Measurements from ENCODE around the gene EPHB1. TPM values are rescaled to one million over a fixed set of nuclear protein-coding genes. Genes with fewer than 3 reads are reported as not detected.

Gene EPHB1
- total RNA-seq, 1 experiment from 2014 or later = 2.8 TPM

DNA sequence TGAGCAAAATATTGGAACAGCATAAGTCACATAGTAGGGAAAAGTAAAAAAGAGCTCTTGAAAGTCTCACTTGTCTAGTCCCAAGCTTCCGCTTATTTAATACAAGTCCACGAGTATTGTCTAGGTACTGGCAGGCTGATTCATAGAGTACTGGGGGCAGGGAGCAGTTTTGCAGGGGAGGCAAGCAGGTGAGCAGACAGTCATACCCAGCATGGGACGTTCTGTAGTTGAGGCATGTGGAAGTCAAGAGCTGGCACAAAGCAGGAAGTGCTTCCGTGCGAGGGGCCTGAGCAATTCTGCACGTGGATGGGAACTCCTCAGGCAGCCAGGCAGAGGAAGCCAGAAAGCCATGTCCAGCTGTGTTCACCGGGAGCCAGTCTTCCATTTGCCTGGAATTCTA is 287.6 kb downstream of the EPHB1 start:
- H3K27me3 ChIP-seq (ENCODE audit: insufficient read depth, low read length) = no peaks in the 10 kb centered on the region
- Mint-ChIP-seq H3K4me3 (no peak overlapping the region), H3K36me3 (ENCODE audit: insufficient read depth in 1 of 3, low read depth in 3 of 3) (no peaks in the 10 kb centered on the region), H3K27me3 (ENCODE audit: low read depth) (no peaks in the 10 kb centered on the region; the same call in 1 of the 2 replicates), H3K27ac (no peak overlapping the region), H3K9me3 (no peaks in the 10 kb centered on the region), H3K4me1 (peaks cover 25 to 27% of the 10 kb centered on the region in 2 experiments)
- H3K14ac ChIP-seq (ENCODE audit: insufficient read depth, low read length) = peak overlapping the region; percentile 33; the same call in 1 of the 2 replicates
- H3K23ac ChIP-seq (ENCODE audit: insufficient read length, low read depth, low read length) = no peak overlapping the region
- H2BK120ac ChIP-seq (ENCODE audit: low read depth, low read length, poor library complexity, severe bottlenecking) = no peak overlapping the region
- no peak for DNase-seq
- TF ChIP-seq, protein P1, sequence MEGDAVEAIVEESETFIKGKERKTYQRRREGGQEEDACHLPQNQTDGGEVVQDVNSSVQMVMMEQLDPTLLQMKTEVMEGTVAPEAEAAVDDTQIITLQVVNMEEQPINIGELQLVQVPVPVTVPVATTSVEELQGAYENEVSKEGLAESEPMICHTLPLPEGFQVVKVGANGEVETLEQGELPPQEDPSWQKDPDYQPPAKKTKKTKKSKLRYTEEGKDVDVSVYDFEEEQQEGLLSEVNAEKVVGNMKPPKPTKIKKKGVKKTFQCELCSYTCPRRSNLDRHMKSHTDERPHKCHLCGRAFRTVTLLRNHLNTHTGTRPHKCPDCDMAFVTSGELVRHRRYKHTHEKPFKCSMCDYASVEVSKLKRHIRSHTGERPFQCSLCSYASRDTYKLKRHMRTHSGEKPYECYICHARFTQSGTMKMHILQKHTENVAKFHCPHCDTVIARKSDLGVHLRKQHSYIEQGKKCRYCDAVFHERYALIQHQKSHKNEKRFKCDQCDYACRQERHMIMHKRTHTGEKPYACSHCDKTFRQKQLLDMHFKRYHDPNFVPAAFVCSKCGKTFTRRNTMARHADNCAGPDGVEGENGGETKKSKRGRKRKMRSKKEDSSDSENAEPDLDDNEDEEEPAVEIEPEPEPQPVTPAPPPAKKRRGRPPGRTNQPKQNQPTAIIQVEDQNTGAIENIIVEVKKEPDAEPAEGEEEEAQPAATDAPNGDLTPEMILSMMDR (conservative IDR thresholded peaks at IDR 0.05) = no peak
- H2BK5ac ChIP-seq (ENCODE audit: insufficient read length, low read length) = no peak overlapping the region
- H4K8ac ChIP-seq (replicated peaks; ENCODE audit: insufficient read length, low read depth, low read length) = no peak overlapping the region
- no peak overlapping the region for H2BK15ac ChIP-seq (ENCODE audit: low read depth, low read length)
- H3K79me1 ChIP-seq (ENCODE audit: insufficient read depth, low read depth, low read length, poor library complexity, severe bottlenecking) = no peaks in the 10 kb centered on the region
- H3K18ac ChIP-seq (ENCODE audit: insufficient read length, low read depth, low read length) = no peak overlapping the region
- no peaks in the 10 kb centered on the region for H3K9me3 ChIP-seq (ENCODE audit: control insufficient read depth, low read depth, low read length)
- H3K4me2 ChIP-seq (ENCODE audit: insufficient read depth, insufficient read length, low read length) = no peak overlapping the region
- H3K79me2 ChIP-seq (ENCODE audit: insufficient read depth, low read length) = no peaks in the 10 kb centered on the region
- H3K4ac ChIP-seq (ENCODE audit: low read depth, low read length) = no peak overlapping the region
- H3K56ac ChIP-seq (ENCODE audit: insufficient read length, low read depth, low read length) = no peak overlapping the region
- H4K91ac ChIP-seq (ENCODE audit: insufficient read length, low read depth, low read length) = no peak overlapping the region
- no peak overlapping the region for H2AK5ac ChIP-seq (ENCODE audit: insufficient read length, low read length)
- no peak overlapping the region for H3T11ph ChIP-seq (ENCODE audit: low read length)
- H4K20me1 ChIP-seq (ENCODE audit: control insufficient read depth, insufficient read depth, insufficient read length) = peaks cover 2% of the 10 kb centered on the region
- no peak overlapping the region for H2BK12ac ChIP-seq (ENCODE audit: insufficient read length, low read depth, low read length)
- no peak overlapping the region for H4K5ac ChIP-seq (ENCODE audit: insufficient read length, low read depth, low read length)
- H2AFZ ChIP-seq (ENCODE audit: low read length) = no peak overlapping the region
- no peak overlapping the region for H3K9ac ChIP-seq (ENCODE audit: extremely low read depth, insufficient read length, low read length)
- peaks cover 5% of the 10 kb centered on the region; the same call in 1 of the 2 replicates for H3K4me1 ChIP-seq (ENCODE audit: insufficient read depth, low read length)
- no CpG with 5 or more reads among the region's 7 CpGs for WGBS (ENCODE audit: extremely low coverage, insufficient read length, low lambda C conversion rate)
- no peak overlapping the region for H2BK20ac ChIP-seq (ENCODE audit: low read depth, low read length, poor library complexity, severe bottlenecking)
- H3K23me2 ChIP-seq (ENCODE audit: insufficient read length, low read depth, low read length, poor library complexity, severe bottlenecking) = no peaks in the 10 kb centered on the region
- H3K27ac ChIP-seq (ENCODE audit: insufficient read length, low read depth, low read length) = no peak overlapping the region

All from H9 (cell line).